IPS-NIHi7 (cell line): ENCODE results near the gene TBL1X.
"Not testable (repeated sequence)": the region's sequence is repeated elsewhere in the genome, so short reads cannot be mapped to it uniquely, and the experiment has no call there.

Experiments
- DNase-seq: peaks from one replicate; pipeline ENCODE4 v3.0.0; 2012; ENCODE audit warnings: mixed read lengths; ENCODE audit errors: extremely low spot score

TBL1X gene

GRCh38 chrX:9765737-9766097, 300.9 kb downstream of the TBL1X start, which contains the start of gene GPR143:
Gene GPR143 (minus strand): TSS chrX:9765847. CDS start chrX:9765817, 30 bp downstream.
- peak; percentile 51 for DNase-seq

- DNase-seq: no peak
Observed at GRCh38 chrX:9767375-9767774, 302.5 kb downstream of the TBL1X start.

GRCh38 chrX:9768321-9768839, 303.5 kb downstream of the TBL1X start:
- DNase-seq: not testable (repeated sequence)

- no peak for DNase-seq
Observed at GRCh38 chrX:9770319-9770718, 305.5 kb downstream of the TBL1X start.

- no peak for DNase-seq
Observed at GRCh38 chrX:9772943-9773342, 308.1 kb downstream of the TBL1X start.

GRCh38 chrX:9775930-9776329, 311.1 kb downstream of the TBL1X start:
- DNase-seq: no peak

GRCh38 chrX:9781941-9782340, 317.1 kb downstream of the TBL1X start:
- DNase-seq: no peak

- DNase-seq: no peak
Observed at GRCh38 chrX:9784332-9784731, 319.5 kb downstream of the TBL1X start.

- no peak for DNase-seq
Observed at GRCh38 chrX:9785254-9785943, 320.5 kb downstream of the TBL1X start.

GRCh38 chrX:9785944-9786797, 321.3 kb downstream of the TBL1X start, which contains the start of gene SHROOM2:
Gene SHROOM2 (plus strand): TSS chrX:9786429. CDS start chrX:9786546, 117 bp downstream.
- peak; percentile 49 for DNase-seq

- peak; percentile 33 for DNase-seq
Observed at GRCh38 chrX:9786798-9787635, 322.2 kb downstream of the TBL1X start.

- no peak for DNase-seq
Observed at GRCh38 chrX:9788911-9789310, 324.1 kb downstream of the TBL1X start.

- peak; percentile 36 for DNase-seq
Observed at GRCh38 chrX:9789555-9789954, 324.7 kb downstream of the TBL1X start.
